Heart left ventricle (tissue), 16 donors: ENCODE results near the gene MRPL30. TPM values are rescaled to one million over a fixed set of nuclear protein-coding genes. Genes with fewer than 3 reads are reported as not detected.

Source experiments
- ATAC-seq, 4 donors: fragments of 200-7000 bp; cut with Tn5 transposase; one replicate each; pipeline ENCODE4 v1.9.1; 2020 to 2022; ENCODE audit warnings: moderate library complexity in 4 of 4, mild to moderate bottlenecking in 3 of 4, moderate number of reproducible peaks in 1 of 4
- DNase-seq, 5 donors: peaks; one replicate each; pipeline ENCODE4 v3.0.0-alpha.2; 2020
- H3K27ac ChIP-seq, 12 donors: fragments of 200-600 bp; sonication (generic) in 4 of 12; one replicate each; pipeline versions ENCODE4 v1.5.0 to v1.8.0; 2016 to 2022; ENCODE audit warnings: mild to moderate bottlenecking in 2 of 12
- H3K27me3 ChIP-seq, 9 donors: fragments of 200-600 bp; sonication (generic) in 2 of 9; one replicate each; pipeline versions ENCODE4 v1.5.1 to v1.8.0; 2016 to 2022; ENCODE audit warnings: mild to moderate bottlenecking in 3 of 9
- H3K36me3 ChIP-seq, 9 donors: fragments of 200-600 bp; sonication (generic) in 2 of 9; one replicate each; pipeline versions ENCODE4 v1.5.0 to v1.8.0; 2018 to 2022; ENCODE audit warnings: mild to moderate bottlenecking in 2 of 9
- H3K4me1 ChIP-seq, 12 donors: fragments of 200-600 bp; sonication (generic) in 4 of 12; one replicate each; pipeline versions ENCODE4 v1.5.0 to v1.8.0; 2016 to 2022; ENCODE audit warnings: mild to moderate bottlenecking in 3 of 12
- H3K4me3 ChIP-seq, 12 donors: fragments of 200-600 bp; sonication (generic) in 4 of 12; one replicate each; pipeline versions ENCODE4 v1.5.0 to v1.8.0; 2017 to 2022; ENCODE audit warnings: mild to moderate bottlenecking in 9 of 12, moderate library complexity in 4 of 12
- H3K9me3 ChIP-seq, 12 donors: fragments of 200-600 bp; sonication (generic) in 4 of 12; one replicate each; pipeline versions ENCODE4 v1.5.0 to v1.8.0; 2016 to 2022; ENCODE audit warnings: mild to moderate bottlenecking in 1 of 12
- POLR2A ChIP-seq, 2 donors: fragments of 450-650 bp; IDR thresholded peaks; one replicate each; pipeline ENCODE4 v1.6.1; 2017; ENCODE audit warnings: antibody characterized with exemption in 2 of 2, mild to moderate bottlenecking in 2 of 2, moderate library complexity in 2 of 2
- WGBS, 4 donors: extraction: QIAGEN DNeasy Blood & Tissue Kit in 2 of 4; methylation state at CpG; one replicate each; pipeline versions ENCODE4 v1.1.5 to v1.1.7; 2013 to 2018; 5-methylcytosine and 5-hydroxymethylcytosine counted together
- intact Hi-C, 10 donors: fragments of 100-400 bp; cut with DNase I; formaldehyde crosslinking; loops; one replicate each; pipeline versions ENCODE4 v1.11.1 to v1.14.2; 2022
- polyA plus RNA-seq, 2 donors: library from polyadenylated mRNA; stranded (reverse); fragments of 200-250 nt; gene quantifications; one replicate each; pipeline ENCODE4 v1.2.3, GENCODE V29; 2013
- total RNA-seq, 9 donors: library from RNA; depleted of rRNA in 2 of 9; stranded (reverse); fragments of >200 nt in 2 of 9; fragmentation: NEBNext Ultra II Directional in 3 of 9; extraction: Animal tissue kit (Norgen Biotek cat#: 25700) in 3 of 9; gene quantifications; one replicate each; pipeline versions ENCODE4 v1.1.0 to v1.2.4, GENCODE V29; 2016 to 2023
- TF ChIP-seq, protein P1 (sequence below), 12 donors: fragments of 200-600 bp; sonication (generic) in 4 of 12; IDR thresholded peaks; one replicate each; pipeline versions ENCODE4 v1.5.0 to v1.8.0; 2018 to 2022; ENCODE audit warnings: antibody characterized with exemption in 12 of 12, mild to moderate bottlenecking in 5 of 12
- donor health status: ischemic (EF 13 %, LVEDD 7.1; RV severe dilation, severe dysfunction).
- donor health status: healthy with polysubstance abuse.
- donor health status: DM: no; HTN: yes; CAD: no.
- donor health status: DM: no; HTN: no; CAD: no.
- donor health status: ischemic (EF 25% LVEDD 6.9; RV normal size, moderate dysfunction).
- donor health status: ischemic (EF 25% LVEDD 5.7; RV mildly dilated, moderate dysfunction).
- donor health status: healthy.
- donor health status: DM: yes; HTN: yes; CAD: no.
- donor health status: ischemic (EF 35%, LVEDD 5.7; RV mildly dilated, moderate dysfunction).
- donor health status: nonischemic (EF 11% LVEDD 7.7; RV severe dilation, severe dysfunction).
- donor health status: DM: yes; HTN: yes; CAD: no.
- donor health status: PGD.
- donor health status: ischemic (EF 29% LVEDD 5.4; RV normal size, mild dysfunction).
- donor health status: nonischemic (EF 23%, LVEDD 6.1; RV moderate dilation, normal function).

Gene MRPL30
- total and polyA plus RNA-seq, 11 donors = 24.9 to 38.3 (median 34.0) TPM

DNA sequence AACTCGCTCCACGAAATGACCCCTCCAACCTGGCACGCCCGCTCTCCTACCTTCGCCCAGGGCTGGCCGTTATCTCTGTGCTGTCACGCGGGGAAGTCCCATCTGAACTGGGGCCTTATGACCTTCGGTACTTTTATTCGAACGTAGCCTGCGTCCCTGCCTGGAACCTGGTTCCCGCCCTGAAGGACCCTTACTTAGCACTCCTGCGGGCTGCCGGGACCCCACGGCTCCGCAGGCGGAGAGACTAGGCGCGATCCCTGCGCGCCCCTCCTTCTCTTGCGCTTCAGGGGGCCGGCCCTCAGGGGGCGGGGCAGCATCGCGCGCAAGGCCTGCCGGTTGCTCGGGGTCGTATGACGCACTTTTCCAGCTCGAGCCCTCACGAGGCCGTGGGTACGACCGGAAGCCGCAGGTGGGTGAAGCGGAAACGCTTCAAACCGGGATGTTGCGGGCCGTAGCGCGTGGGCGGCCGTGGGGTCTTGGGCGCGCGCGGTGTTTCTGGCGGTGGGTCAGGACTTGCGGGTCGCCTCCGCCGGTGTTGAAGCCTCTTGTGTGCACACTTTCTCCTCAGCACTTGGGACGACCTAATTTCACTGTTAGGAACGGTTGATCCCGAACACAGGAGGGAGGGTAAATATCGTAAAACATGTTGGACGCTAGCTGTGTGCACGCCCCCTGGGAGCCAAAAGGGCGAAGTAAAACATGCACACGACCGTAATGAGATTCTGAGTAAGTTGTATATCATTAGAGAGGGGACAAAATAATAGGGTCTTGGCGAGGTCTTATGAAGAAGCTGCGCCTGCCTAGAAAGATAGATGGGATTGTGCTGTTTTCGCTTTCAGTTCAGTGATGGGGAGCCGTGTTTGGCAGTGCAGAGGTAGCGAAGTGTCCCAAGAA lies 26.1 kb upstream of the MRPL30 start, which contains the start of the genes LIPT1 and TSGA10:
Gene LIPT1, plus strand, starts transcription at position 325 of the 894 bp plus-strand sequence. CDS start 6,991 bp downstream, outside the sequence.
Gene TSGA10, minus strand, starts transcription at position 300 of the 894 bp plus-strand sequence. CDS start 45,503 bp downstream, outside the sequence.
- Histone ChIP-seq H3K27ac (peak within 1 kb of the TSS; percentile 45 to 93 (median 90)), H3K9me3 (no peaks in the 10 kb centered on the region), H3K4me1 (peaks cover 0 to 27% (median 16%) of the 10 kb centered on the region in 12 donors), H3K4me3 (peak within 1 kb of the TSS; percentile 51 to 84 (median 72)), H3K27me3 (no peaks in the 10 kb centered on the region), H3K36me3 (peaks cover 0 to 36% (median 29%) of the 10 kb centered on the region in 9 donors)
- intact Hi-C loops = loop anchor here in 4 of 10 donors (1.0 to 10.0 kb wide), 4 partner anchors 14 to 340 kb away; partner anchors contain the start of genes EIF5B (in 2 of the 4), TXNDC9 (in 2 of the 4), C2orf15 (in 1 of the 4) and MITD1 (in 1 of the 4)
- DNase-seq (peak; percentile 93 to 95 (median 94)), ATAC-seq (peak; percentile 98 to 99 (median 99))
- TF ChIP-seq, protein P1, sequence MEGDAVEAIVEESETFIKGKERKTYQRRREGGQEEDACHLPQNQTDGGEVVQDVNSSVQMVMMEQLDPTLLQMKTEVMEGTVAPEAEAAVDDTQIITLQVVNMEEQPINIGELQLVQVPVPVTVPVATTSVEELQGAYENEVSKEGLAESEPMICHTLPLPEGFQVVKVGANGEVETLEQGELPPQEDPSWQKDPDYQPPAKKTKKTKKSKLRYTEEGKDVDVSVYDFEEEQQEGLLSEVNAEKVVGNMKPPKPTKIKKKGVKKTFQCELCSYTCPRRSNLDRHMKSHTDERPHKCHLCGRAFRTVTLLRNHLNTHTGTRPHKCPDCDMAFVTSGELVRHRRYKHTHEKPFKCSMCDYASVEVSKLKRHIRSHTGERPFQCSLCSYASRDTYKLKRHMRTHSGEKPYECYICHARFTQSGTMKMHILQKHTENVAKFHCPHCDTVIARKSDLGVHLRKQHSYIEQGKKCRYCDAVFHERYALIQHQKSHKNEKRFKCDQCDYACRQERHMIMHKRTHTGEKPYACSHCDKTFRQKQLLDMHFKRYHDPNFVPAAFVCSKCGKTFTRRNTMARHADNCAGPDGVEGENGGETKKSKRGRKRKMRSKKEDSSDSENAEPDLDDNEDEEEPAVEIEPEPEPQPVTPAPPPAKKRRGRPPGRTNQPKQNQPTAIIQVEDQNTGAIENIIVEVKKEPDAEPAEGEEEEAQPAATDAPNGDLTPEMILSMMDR (IDR thresholded peaks at IDR 0.05) = peak in 4 of 12 donors; percentile 10 to 19 (median 15)
- TF ChIP-seq POLR2A (IDR thresholded peaks at IDR 0.05) = peak; percentile 21 to 83
- 0 to 1% (median 0%) methylated on average over 24 to 70 of the region's 70 CpGs for WGBS, 4 donors

DNA sequence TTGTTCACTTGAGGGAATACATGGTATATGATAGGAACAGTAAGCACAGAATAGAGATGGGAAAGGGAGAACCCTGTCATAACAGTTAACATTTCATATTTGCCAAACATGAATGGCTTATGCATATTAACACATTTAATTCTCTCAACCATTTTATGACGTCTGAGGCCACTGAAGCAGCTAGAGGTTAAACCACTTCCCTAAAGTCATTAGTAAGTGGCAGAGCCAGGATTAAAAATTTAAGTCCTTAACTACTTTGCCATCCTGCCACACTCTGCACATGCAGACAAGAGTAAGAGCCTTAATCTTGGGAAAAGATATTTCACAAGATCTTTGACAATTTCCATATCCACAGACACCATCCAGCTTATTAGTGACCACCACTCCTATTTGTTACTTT lies 24.1 kb upstream of the MRPL30 start:
- ATAC-seq (no peak), DNase-seq (no peak)
- intact Hi-C loops = loop anchor here in 3 of 10 donors (10.0 kb wide), 2 partner anchors 178 to 338 kb away; partner anchors contain the start of genes EIF5B (in 2 of the 3), TXNDC9 (in 2 of the 3) and REV1 (in 1 of the 3)
- no peak overlapping the region for H3K4me3 ChIP-seq
- WGBS, 4 donors = 74 to 84% (median 80%) methylated on average over 1 of the region's 1 CpG
- H3K4me1 ChIP-seq = peaks cover 0 to 27% (median 16%) of the 10 kb centered on the region in 12 donors
- no peaks in the 10 kb centered on the region for H3K9me3 ChIP-seq
- no peaks in the 10 kb centered on the region for H3K27me3 ChIP-seq
- H3K27ac ChIP-seq = no peak overlapping the region
- H3K36me3 ChIP-seq = peaks cover 0 to 56% (median 42%) of the 10 kb centered on the region in 9 donors
- TF ChIP-seq POLR2A (IDR thresholded peaks at IDR 0.05) = no peak
- TF ChIP-seq, protein P1 (IDR thresholded peaks at IDR 0.05) = no peak

DNA sequence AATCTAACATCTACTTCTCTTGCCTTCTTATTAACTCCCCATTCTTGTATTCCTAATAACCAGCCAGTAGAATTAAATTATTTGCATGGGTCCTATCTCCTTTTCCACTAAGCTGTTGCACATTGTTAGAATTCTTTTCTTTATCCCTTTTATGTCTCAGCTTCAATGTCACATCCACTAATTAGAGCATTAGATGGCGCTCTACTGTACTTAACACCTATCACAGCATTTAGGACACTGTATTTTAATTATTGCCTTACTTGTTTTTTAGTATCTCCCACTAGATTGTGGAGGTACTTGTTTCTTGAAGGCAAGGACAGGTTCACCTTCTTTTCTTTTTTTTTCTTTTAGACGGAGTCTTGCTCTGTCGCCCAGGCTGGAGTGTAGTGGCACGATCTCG lies 22.4 kb upstream of the MRPL30 start:
- no peak for ATAC-seq
- intact Hi-C loops = loop anchor here in 3 of 10 donors (10.0 kb wide), 2 partner anchors 176 to 336 kb away; partner anchors contain the start of genes EIF5B (in 2 of the 3), TXNDC9 (in 2 of the 3) and REV1 (in 1 of the 3)

More for the DNA sequence above, 22.4 kb upstream of the MRPL30 start:
- no peak for DNase-seq
- H3K9me3 ChIP-seq = no peaks in the 10 kb centered on the region
- peaks cover 0 to 73% (median 55%) of the 10 kb centered on the region in 9 donors for H3K36me3 ChIP-seq
- WGBS, 4 donors = 93 to 96% (median 95%) methylated on average over 5 of the region's 5 CpGs
- H3K27ac ChIP-seq = no peak overlapping the region
- H3K4me1 ChIP-seq = peaks cover 0 to 23% (median 15%) of the 10 kb centered on the region in 12 donors
- no peaks in the 10 kb centered on the region for H3K27me3 ChIP-seq
- TF ChIP-seq, protein P1 (IDR thresholded peaks at IDR 0.05) = no peak
- no peak for TF ChIP-seq POLR2A (IDR thresholded peaks at IDR 0.05)
- no peak overlapping the region for H3K4me3 ChIP-seq
